ENCODE measurements around the gene GSTO2.

GRCh38 chr10:104315486-104315921, 46.5 kb downstream of the GSTO2 start:
- TF ChIP-seq CTCF (IDR thresholded peaks at IDR 0.05 in 8 of 11, conservative IDR thresholded peaks at IDR 0.05 in 3 of 11) (no peak), POLR2A (IDR thresholded peaks at IDR 0.05) (no peak), POLR2AphosphoS5 (IDR thresholded peaks at IDR 0.05) (peak in 1 of 3 donors; percentile 58)
